Keratinocyte (primary cell): ENCODE results near the gene RAB27B. TPM values are rescaled to one million over a fixed set of nuclear protein-coding genes. Genes with fewer than 3 reads are reported as not detected.

ENCODE experiments used
- DNase-seq: peaks from one replicate; pipeline ENCODE4 v3.0.0-alpha.2; 2011; ENCODE audit warnings: low read depth, missing footprints, low spot score
- FAIRE-seq: peaks from 2 replicates; lab custom pipeline; 2011; peaks lifted over from hg19 to GRCh38; lab: Jason Lieb, UNC
- H2AFZ ChIP-seq: 2 replicates; pipeline ENCODE4 v1.6.0; 2012; ENCODE audit warnings: low read length, control low read depth, inconsistent platforms; ENCODE audit not compliant: control insufficient read depth
- H3K27ac ChIP-seq: 2 replicates; pipeline ENCODE4 v1.5.1; 2011; ENCODE audit warnings: low read length; ENCODE audit not compliant: control insufficient read depth, insufficient read depth
- H3K27me3 ChIP-seq: 3 replicates; pipeline ENCODE4 v1.6.0; 2011; ENCODE audit warnings: low read length; ENCODE audit not compliant: control insufficient read depth, insufficient read depth; ENCODE audit errors: extremely low read depth
- H3K36me3 ChIP-seq, 2 experiments: 2 replicates in 1 of 2; 3 replicates in 1 of 2; pipeline ENCODE4 v1.5.1; 2011; ENCODE audit warnings: low read length in 2 of 2, mild to moderate bottlenecking in 1 of 2; ENCODE audit not compliant: control insufficient read depth in 2 of 2, insufficient read depth in 2 of 2; ENCODE audit errors: extremely low read depth in 1 of 2
- H3K4me1 ChIP-seq: 3 replicates; pipeline ENCODE4 v1.5.1; 2011; ENCODE audit warnings: low read length; ENCODE audit not compliant: control insufficient read depth, insufficient read depth; ENCODE audit errors: extremely low read depth
- H3K4me2 ChIP-seq: 3 replicates; pipeline ENCODE4 v1.6.0; 2011; ENCODE audit warnings: low read depth, low read length; ENCODE audit not compliant: control insufficient read depth, insufficient read depth; ENCODE audit errors: extremely low read depth
- H3K4me3 ChIP-seq, 3 experiments: fragments of 200-600 bp in 1 of 3; sonication (generic) in 1 of 3; 2 replicates in 2 of 3; 3 replicates in 1 of 3; pipeline ENCODE4 v1.5.1; 2011 to 2016; ENCODE audit warnings: low read length in 3 of 3, mild to moderate bottlenecking in 3 of 3, control low read depth in 2 of 3, inconsistent platforms in 1 of 3, low read depth in 1 of 3, mixed read lengths in 1 of 3, mixed run types in 1 of 3, moderate library complexity in 1 of 3; ENCODE audit not compliant: control insufficient read depth in 2 of 3, insufficient read depth in 2 of 3; ENCODE audit errors: extremely low read depth in 1 of 3
- H3K79me2 ChIP-seq: 2 replicates; pipeline ENCODE4 v1.6.0; 2012; ENCODE audit warnings: low read length; ENCODE audit not compliant: control insufficient read depth, insufficient read depth
- H3K9ac ChIP-seq: 3 replicates; pipeline ENCODE4 v1.6.0; 2011; ENCODE audit warnings: low read length; ENCODE audit not compliant: control insufficient read depth, insufficient read depth; ENCODE audit errors: extremely low read depth
- H3K9me1 ChIP-seq: 3 replicates; pipeline ENCODE4 v1.6.0; 2011; ENCODE audit warnings: low read length; ENCODE audit not compliant: control insufficient read depth, insufficient read depth; ENCODE audit errors: extremely low read depth
- H3K9me3 ChIP-seq: 2 replicates; pipeline ENCODE4 v1.5.1; 2012; ENCODE audit warnings: low read depth, low read length; ENCODE audit not compliant: control insufficient read depth
- H4K20me1 ChIP-seq: 3 replicates; pipeline ENCODE4 v1.6.0; 2011; ENCODE audit warnings: low read length; ENCODE audit not compliant: control insufficient read depth, insufficient read depth; ENCODE audit errors: extremely low read depth
- EZH2 ChIP-seq: IDR thresholded peaks from one replicate; pipeline ENCODE4 v1.6.1; 2012; ENCODE audit warnings: inconsistent platforms, mild to moderate bottlenecking, low read length, moderate library complexity
- dilution Hi-C: fragments of 300-500 bp; cut with MboI; formaldehyde crosslinking; loops from one replicate; pipeline ENCODE4 v1.7.0; 2020; ENCODE audit warnings: low sequenced_read_pairs; ENCODE audit not compliant: extremely low pct_ligation_motif_present
- polyA plus RNA-seq, 5 experiments: library from polyadenylated mRNA; depleted of rRNA in 3 of 5; stranded (reverse) in 3 of 5; stranded (forward) in 1 of 5; unstranded in 1 of 5; fragments of >200 nt; gene quantifications; 1 replicate in 1 of 5; 2 replicates in 3 of 5; 3 replicates in 1 of 5; pipeline versions ENCODE4 v1.2.1 to v1.2.3, GENCODE V29; 2011 to 2012; ENCODE audit warnings: missing spikeins in 2 of 5, low read depth in 1 of 5, low replicate concordance in 1 of 5
- TF ChIP-seq, protein P1 (sequence below), 3 experiments: IDR thresholded peaks in 1 of 3; conservative IDR thresholded peaks in 1 of 3; optimal IDR thresholded peaks in 1 of 3; 2 replicates in 2 of 3; 3 replicates in 1 of 3; pipeline versions ENCODE3 to v1.5.1; 2011; ENCODE audit warnings: low read length in 3 of 3, mild to moderate bottlenecking in 3 of 3, moderate library complexity in 2 of 3, control low read depth in 1 of 3, inconsistent platforms in 1 of 3; ENCODE audit not compliant: insufficient read depth in 2 of 3; ENCODE audit errors: extremely low read depth in 1 of 3

Gene RAB27B
- polyA plus RNA-seq, 1 donor (not counting 4 experiments of a cell fraction or from before 2014, with no cell fraction given): 4.2 TPM

DNA sequence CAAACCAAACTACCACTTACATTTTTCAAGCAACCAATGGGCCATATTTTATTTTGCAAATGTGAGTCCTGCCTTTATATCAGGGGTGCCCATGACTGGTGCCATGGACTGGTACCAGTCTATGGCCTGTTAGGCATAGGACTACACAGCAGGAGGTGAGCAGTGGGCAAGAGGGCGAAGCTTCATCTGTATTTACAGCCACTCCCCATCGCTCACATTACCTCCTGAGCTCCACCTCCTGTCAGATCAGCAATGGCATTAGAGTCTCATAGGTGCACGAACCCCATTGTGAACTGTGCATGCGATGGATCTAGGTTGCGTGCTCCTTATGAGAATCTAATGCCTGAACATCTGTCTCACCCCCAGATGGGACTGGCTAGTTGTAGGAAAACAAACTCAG lies 77.4 kb downstream of the RAB27B start:
- Histone ChIP-seq H3K27ac (no peak overlapping the region), H3K4me1 (no peaks in the 10 kb centered on the region), H3K4me3 (no peak overlapping the region), H3K36me3 (no peaks in the 10 kb centered on the region), H3K79me2 (no peaks in the 10 kb centered on the region), H3K9me1 (no peaks in the 10 kb centered on the region), H3K4me2 (no peak overlapping the region), H2AFZ (no peak overlapping the region), H3K9ac (no peak overlapping the region), H4K20me1 (no peaks in the 10 kb centered on the region), H3K27me3 (no peaks in the 10 kb centered on the region), H3K9me3 (no peaks in the 10 kb centered on the region)
- no peak for FAIRE-seq
- dilution Hi-C loops: no loop called here
- TF ChIP-seq, protein P1, sequence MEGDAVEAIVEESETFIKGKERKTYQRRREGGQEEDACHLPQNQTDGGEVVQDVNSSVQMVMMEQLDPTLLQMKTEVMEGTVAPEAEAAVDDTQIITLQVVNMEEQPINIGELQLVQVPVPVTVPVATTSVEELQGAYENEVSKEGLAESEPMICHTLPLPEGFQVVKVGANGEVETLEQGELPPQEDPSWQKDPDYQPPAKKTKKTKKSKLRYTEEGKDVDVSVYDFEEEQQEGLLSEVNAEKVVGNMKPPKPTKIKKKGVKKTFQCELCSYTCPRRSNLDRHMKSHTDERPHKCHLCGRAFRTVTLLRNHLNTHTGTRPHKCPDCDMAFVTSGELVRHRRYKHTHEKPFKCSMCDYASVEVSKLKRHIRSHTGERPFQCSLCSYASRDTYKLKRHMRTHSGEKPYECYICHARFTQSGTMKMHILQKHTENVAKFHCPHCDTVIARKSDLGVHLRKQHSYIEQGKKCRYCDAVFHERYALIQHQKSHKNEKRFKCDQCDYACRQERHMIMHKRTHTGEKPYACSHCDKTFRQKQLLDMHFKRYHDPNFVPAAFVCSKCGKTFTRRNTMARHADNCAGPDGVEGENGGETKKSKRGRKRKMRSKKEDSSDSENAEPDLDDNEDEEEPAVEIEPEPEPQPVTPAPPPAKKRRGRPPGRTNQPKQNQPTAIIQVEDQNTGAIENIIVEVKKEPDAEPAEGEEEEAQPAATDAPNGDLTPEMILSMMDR (optimal IDR thresholded peaks at IDR 0.05 in 1 of 3, IDR thresholded peaks at IDR 0.05 in 1 of 3, conservative IDR thresholded peaks at IDR 0.05 in 1 of 3; ENCODE audit: extremely low read depth in 1 of 3, insufficient read depth in 2 of 3, low read length in 3 of 3): no peak
- TF ChIP-seq EZH2: no peak
- DNase-seq: no peak

DNA sequence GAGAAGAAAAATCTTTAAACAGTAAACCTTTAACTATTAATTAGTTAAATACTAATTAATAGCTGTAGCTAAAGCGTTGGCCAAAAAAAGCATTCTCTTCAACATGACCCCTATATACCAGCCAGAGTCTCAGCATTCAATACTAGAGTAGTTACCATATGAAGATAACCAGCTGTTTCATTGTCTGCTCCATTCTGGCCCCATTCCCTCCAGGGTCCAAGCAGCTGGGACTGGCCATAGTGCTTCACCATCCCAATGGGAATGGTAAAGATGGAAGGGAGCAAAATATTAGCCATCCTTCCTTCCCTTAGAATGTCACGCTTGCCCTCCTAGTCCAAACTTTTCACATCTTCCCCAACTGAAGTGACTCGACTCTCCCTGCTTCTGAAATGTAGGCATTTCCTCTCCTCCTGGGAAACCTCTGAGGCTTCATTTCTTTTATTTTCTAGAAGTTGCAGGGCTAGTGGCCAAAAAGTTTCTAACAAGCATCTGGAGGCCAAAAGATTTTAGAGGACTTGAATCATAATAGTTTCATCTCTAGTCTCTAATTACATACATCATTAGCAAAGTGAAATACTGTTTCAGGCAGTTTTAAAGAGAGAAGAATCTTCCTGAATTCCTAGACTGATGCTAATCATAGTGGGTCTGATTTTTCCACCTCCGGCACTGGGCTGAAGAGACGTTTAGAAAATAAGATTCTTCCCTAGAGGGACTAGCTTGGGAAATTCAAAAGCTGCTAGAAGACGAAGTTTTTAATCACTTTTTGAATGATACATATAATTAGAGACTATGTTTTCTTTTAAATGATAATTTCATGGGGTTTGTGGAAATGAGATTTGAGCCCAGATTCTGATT lies 78.3 kb downstream of the RAB27B start:
- TF ChIP-seq, protein P1 (optimal IDR thresholded peaks at IDR 0.05 in 1 of 3, IDR thresholded peaks at IDR 0.05 in 1 of 3, conservative IDR thresholded peaks at IDR 0.05 in 1 of 3; ENCODE audit: extremely low read depth in 1 of 3, insufficient read depth in 2 of 3, low read length in 3 of 3): no peak
- TF ChIP-seq EZH2: no peak
- dilution Hi-C loops: no loop called here

More for the DNA sequence above, 78.3 kb downstream of the RAB27B start:
- H3K27me3 ChIP-seq: no peaks in the 10 kb centered on the region
- H3K4me3 ChIP-seq: no peak overlapping the region
- H4K20me1 ChIP-seq: no peaks in the 10 kb centered on the region
- no peak overlapping the region for H3K27ac ChIP-seq
- no peaks in the 10 kb centered on the region for H3K9me1 ChIP-seq
- H2AFZ ChIP-seq: no peak overlapping the region
- H3K36me3 ChIP-seq: no peaks in the 10 kb centered on the region
- FAIRE-seq: no peak
- H3K4me1 ChIP-seq: no peaks in the 10 kb centered on the region
- no peaks in the 10 kb centered on the region for H3K79me2 ChIP-seq
- H3K9me3 ChIP-seq: no peaks in the 10 kb centered on the region
- no peak overlapping the region for H3K4me2 ChIP-seq
- DNase-seq: no peak
- H3K9ac ChIP-seq: no peak overlapping the region
